GM12864 (cell line): ENCODE measurements around the gene MORC1.
A peak's percentile ranks its signal among the peaks of the same experiment; 100 is the strongest.

Experiments
- DNase-seq: peaks from one replicate; pipeline ENCODE4 v3.0.0-alpha.2; 2011; ENCODE audit warnings: low read depth
- H3K4me3 ChIP-seq: 2 replicates; pipeline ENCODE4 v1.5.1; 2011; ENCODE audit warnings: mild to moderate bottlenecking, low read depth, low read length, control low read depth
- TF ChIP-seq, protein P1 (sequence below): IDR thresholded peaks from 2 replicates; pipeline ENCODE4 v1.5.1; 2011; ENCODE audit warnings: low read depth, mild to moderate bottlenecking, moderate library complexity, low read length, control low read depth, inconsistent platforms; ENCODE audit errors: missing control alignments

The MORC1 gene

DNA sequence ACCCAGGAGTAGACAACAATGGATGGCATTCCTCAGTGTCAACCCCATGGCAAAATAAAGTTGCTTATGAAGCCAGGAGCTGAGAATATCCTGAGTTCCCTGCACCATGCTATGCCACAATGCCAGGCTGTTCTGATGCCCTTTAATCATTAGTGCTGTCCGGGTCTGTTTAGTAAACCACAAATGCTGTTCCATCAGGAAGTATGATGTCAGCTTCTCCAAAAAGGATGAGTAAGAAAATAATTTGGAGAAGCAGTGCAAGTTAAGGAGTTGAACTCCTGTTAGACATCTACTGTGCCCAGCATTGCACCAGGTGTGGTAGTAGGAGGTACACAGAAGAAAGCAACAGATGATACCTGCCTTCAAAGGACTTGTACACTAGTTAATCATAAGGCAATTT lies 96.4 kb downstream of the MORC1 start:
- TF ChIP-seq, protein P1, sequence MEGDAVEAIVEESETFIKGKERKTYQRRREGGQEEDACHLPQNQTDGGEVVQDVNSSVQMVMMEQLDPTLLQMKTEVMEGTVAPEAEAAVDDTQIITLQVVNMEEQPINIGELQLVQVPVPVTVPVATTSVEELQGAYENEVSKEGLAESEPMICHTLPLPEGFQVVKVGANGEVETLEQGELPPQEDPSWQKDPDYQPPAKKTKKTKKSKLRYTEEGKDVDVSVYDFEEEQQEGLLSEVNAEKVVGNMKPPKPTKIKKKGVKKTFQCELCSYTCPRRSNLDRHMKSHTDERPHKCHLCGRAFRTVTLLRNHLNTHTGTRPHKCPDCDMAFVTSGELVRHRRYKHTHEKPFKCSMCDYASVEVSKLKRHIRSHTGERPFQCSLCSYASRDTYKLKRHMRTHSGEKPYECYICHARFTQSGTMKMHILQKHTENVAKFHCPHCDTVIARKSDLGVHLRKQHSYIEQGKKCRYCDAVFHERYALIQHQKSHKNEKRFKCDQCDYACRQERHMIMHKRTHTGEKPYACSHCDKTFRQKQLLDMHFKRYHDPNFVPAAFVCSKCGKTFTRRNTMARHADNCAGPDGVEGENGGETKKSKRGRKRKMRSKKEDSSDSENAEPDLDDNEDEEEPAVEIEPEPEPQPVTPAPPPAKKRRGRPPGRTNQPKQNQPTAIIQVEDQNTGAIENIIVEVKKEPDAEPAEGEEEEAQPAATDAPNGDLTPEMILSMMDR: no peak
- H3K4me3 ChIP-seq: no peak overlapping the region
- DNase-seq: no peak

- TF ChIP-seq, protein P1: peak; percentile 40
- no peak overlapping the region for H3K4me3 ChIP-seq
- no peak for DNase-seq
Measured at GRCh38 chr3:109018828-109019227, 99.1 kb downstream of the MORC1 start.

DNA sequence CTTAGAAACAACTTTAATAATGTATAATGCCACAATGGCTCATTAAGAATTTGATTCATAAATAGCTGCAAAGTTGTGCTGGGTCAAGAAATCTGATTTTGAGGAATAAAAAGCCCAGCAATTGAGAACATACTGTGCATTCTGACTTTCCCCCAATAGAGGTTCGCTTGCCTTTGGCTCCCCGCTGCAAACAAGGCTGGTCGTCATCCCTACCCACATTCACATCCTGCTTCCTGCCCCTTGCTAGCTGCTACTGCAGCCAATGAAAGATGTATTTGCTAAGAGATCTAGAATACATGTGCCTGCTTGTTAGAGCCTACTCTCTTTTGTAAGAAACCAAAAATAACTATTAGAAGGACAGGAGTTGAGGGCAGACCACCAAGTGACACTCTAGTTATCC lies 112.5 kb downstream of the MORC1 start:
- H3K4me3 ChIP-seq: no peak overlapping the region
- DNase-seq: no peak
- TF ChIP-seq, protein P1: no peak

DNA sequence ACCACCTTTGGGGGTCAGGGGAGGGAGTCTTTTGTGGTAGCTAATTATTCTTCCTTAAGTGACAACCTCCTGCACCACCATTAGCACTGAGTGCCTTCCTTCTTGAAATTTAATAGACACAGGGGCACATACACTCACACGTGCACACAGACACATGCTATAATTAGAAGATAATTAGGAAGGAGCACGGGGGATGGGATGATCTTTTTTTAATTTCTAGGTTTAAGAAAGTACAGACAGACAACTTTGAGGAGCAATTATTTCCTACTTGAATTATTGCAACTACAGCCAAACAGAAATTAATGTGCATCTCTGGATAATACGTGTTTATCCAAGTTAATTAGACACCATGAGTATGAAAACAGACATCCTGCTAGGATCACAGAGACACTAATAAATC lies 119.5 kb downstream of the MORC1 start:
- DNase-seq: no peak
- TF ChIP-seq, protein P1: no peak
- H3K4me3 ChIP-seq: no peak overlapping the region

DNA sequence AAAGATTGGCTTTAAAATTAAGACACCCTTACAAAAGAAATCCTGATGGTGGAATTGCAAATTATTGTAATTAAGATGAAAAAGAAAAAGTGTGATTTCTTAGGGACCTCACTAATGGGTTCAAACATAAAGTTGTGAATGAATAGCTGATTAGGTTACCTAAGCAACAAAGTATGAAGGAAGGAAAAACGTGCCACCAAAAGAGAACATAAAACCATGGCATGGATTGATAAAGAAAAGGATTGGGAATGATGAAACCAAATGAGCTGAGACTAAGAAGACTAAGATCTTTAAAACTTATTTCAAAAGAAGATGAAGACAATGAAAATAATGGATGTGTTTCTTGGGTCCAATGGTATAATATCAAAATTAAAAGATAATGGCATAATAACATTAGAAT lies 132.1 kb downstream of the MORC1 start:
- TF ChIP-seq, protein P1: no peak
- H3K4me3 ChIP-seq: no peak overlapping the region
- no peak for DNase-seq

DNA sequence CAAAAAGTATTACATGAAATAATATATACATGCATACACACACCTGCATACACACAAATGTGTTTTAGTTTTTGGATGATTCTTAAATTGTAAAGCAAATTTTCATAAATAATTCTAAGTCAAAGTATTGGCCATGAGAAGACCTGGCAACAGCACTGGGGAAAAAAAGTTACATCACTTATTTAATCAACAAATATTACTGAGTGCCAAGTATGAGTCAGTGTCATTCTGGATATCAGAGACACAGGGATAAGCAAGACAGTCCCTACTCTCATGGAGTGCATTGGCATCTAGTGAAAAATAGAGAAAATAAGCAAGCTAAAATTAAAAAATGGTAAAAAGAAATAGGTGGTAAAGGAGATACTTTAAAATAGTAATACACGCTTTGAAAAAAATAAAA lies 134.9 kb downstream of the MORC1 start:
- TF ChIP-seq, protein P1: no peak
- DNase-seq: no peak
- no peak overlapping the region for H3K4me3 ChIP-seq

- TF ChIP-seq, protein P1: no peak
- no peak overlapping the region for H3K4me3 ChIP-seq
- DNase-seq: no peak
Measured at GRCh38 chr3:108976058-108976457, 141.9 kb downstream of the MORC1 start.
